ENCODE measurements around the gene LCP1.

LCP1 gene

GRCh38 chr13:46126056-46126455, 55.9 kb downstream of the LCP1 start:
- no peak for ATAC-seq

DNA sequence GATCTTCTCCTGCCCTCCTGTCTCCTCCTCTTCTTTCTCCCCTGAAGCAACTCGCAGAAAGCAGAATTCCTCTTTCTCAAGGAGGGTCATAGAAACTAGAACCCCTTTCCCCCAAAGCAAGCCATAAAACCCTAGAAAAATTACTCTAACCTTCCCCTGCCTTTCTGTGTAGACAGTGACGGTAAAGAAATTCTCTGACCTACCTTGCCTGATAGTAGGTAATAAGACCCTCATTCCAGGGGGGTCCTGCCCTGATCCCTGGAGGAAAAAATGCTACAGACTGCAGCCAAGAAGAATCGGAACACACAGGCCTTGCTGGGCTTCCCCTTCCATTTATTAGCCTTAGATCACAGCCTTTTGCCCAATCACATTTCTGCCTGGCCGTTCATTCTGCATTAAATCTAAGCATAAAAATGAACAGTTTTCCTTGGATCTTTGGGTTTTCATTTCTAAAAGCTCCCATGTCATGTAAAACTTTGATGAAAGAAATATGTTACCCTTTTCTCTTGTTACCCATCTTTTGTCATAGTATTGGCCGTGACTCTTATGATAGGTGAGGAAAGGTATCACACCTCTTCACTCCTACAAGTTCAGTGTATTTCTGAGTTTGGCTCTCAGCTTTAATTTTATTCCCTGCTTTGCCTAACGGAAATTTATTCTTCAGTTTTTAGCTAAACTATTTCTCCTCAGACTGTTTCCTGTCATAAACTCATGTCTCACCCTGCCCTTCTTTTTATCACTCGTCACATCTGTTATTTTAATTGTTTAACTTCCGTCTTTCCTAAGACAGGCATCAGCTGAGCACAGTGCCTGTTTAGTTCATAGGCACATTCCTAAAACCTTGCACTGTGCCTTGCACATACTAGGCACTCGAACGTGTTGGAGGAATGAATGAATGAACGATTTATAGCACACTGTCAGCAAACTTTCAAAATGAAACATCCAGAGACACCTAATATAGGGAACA, 56.7 kb downstream of the LCP1 start:
- no peak for ATAC-seq

DNA sequence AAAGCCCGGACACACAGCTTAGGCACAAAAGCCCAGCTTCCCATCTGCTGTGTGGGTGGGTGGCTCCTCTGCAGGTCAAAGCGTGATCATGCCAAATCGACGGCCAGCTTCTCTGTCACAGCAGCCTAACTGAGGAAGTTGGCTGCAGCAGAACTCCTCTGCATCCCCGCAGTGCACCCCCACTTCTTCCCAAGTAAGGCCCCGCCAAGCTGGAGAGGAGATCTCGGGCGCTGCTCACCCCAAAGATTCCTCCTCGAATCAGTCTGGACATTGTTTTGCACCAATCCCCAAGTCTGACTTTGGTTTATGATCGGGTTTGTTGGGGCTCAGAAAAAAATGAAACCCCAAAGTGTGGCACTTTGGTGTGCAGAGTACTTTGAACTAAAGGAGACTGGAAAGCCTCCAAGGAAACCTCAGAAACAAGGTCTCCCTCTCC, 57.4 kb downstream of the LCP1 start:
- ATAC-seq: no peak

DNA sequence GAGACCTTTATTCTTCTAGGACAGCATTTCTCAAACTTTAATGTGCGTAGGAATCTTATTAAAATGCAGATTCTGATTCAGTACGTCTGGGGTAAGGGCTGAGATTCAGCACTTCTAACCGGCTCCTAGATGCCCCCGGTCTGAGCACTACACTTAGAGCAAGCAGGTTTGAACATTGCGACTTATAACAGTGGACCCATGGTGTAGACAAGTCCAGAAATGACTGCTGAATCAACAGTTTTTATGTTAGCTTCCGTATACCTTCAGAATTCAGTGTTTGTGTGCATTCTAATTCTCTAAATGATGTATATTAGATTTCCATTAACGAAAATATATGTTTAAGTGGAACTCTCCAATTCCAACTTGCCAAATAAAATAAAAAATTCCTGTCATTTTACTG, 59.7 kb downstream of the LCP1 start:
- ATAC-seq: no peak

GRCh38 chr13:46121597-46122163, 60.3 kb downstream of the LCP1 start:
- no peak for ATAC-seq

DNA sequence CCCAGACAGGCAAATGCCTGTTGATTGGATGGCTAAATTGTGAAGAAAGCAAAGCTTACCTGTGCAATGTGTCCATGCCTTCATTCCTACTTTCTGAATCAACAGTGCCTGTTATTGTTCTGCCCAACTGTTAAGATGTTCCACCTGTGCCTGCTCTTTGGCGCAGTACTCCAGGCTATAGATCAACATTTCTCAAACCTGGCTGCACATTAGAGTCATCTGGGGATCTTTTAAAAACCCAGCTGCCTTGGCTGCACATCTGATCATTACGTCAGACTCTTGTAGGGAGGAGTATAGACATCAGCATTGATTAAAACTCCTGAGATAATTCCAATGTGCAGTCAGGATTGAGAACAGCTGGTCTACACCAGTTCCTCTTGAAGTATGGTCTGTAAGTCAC, 60.9 kb downstream of the LCP1 start:
- no peak for ATAC-seq

- ATAC-seq: no peak
These were observed 61.9 kb downstream of the LCP1 start for GRCh38 chr13:46119883-46120614.

DNA sequence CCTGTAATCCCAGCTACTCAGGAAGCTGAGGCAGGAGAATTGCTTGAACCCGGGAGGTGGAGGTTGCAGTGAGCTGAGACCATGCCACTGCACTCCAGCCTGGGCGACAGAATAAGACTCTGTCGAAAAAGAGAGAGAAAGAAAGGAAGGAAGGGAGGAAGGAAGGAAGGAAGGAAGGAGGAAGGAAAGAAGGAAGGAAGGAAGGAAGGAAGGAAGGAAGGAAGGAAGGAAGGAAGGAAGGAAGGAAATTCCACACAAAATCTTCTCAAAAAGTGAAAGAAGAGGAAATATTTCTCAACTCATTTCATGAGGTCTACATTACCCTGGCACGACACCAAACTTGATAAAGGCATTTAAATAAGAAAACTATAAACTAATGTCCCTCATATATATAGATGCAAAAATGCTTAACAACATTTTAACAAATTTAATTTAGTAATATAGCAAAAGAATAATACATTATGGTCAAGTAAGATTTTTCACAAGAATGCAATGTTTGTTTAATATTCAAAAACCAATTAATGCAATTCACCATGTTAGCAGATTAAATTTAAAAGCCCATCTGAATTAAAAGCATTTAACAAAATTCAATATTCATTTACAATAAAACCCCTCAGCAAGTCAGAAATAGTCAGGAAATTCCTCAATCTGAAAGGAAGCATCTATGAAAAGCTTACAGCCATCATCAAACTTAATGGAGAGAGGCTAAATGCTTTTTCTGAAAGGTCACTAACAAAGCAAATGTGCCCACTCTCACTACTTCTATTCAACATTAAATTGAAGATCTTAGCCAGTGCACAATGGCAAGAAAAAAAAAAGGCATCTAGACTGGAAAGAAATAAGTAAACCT, 65.1 kb downstream of the LCP1 start:
- no peak for ATAC-seq

- no peak for ATAC-seq
These were observed 67.4 kb downstream of the LCP1 start for GRCh38 chr13:46114613-46115012.

DNA sequence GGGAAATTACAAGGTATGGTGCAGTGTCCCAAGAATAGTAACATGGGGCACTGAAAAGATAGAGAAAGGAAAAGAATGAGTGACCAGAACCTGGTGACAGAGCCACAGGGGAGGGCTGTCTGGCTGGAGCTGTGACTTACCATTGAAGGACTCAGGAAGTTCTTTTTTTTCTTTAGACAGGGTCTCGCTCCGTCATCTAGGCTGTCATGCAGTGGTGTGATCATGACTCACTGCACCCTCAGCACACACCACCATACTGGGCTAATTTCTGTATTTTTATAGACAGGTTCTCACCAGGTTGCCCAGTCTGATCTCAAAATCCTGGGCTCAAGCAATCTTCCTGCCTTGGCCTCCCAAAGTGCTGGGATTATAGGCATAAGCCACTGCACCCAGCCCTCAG, 68.4 kb downstream of the LCP1 start:
- peak in 1 of 2 donors; percentile 17 for ATAC-seq

- ATAC-seq: no peak
These were observed 70.8 kb downstream of the LCP1 start for GRCh38 chr13:46111151-46111550.

- no peak for ATAC-seq
These were observed 72.5 kb downstream of the LCP1 start for GRCh38 chr13:46109451-46109850.

DNA sequence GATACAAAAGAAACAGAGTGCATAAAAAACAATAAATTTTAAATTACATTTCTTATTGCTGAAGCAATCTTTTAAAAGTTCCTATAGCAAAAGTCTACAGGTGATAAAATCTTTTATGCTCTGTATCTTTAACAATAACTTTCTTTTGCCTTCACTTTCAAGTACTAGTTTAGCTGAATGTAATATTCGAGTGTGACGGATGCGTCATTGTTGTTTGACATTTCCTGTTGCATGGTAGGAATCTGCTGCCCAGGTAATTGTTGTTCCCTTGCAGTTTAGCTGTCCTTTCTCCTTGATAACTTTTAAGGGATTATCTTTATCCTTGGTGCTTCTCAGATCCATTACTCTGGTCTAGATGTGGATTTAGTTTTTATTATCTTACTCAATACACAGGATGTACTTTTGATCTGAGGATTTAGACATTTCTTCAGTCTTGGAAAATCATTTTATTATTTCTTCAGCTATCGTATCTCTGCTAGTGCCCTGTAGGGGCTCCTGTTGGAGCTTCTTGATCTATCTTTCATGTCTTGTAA, 75.1 kb downstream of the LCP1 start:
- no peak for ATAC-seq

GRCh38 chr13:46104868-46105267, 77.1 kb downstream of the LCP1 start, which contains the start of gene CPB2:
CPB2 (minus strand) TSS chr13:46105033; CDS start chr13:46105009, 24 bp downstream.
- ATAC-seq: no peak

- no peak for ATAC-seq
These were observed 78.9 kb downstream of the LCP1 start for GRCh38 chr13:46103037-46103436.

- ATAC-seq: no peak
These were observed 79.7 kb downstream of the LCP1 start for GRCh38 chr13:46102255-46102605.

DNA sequence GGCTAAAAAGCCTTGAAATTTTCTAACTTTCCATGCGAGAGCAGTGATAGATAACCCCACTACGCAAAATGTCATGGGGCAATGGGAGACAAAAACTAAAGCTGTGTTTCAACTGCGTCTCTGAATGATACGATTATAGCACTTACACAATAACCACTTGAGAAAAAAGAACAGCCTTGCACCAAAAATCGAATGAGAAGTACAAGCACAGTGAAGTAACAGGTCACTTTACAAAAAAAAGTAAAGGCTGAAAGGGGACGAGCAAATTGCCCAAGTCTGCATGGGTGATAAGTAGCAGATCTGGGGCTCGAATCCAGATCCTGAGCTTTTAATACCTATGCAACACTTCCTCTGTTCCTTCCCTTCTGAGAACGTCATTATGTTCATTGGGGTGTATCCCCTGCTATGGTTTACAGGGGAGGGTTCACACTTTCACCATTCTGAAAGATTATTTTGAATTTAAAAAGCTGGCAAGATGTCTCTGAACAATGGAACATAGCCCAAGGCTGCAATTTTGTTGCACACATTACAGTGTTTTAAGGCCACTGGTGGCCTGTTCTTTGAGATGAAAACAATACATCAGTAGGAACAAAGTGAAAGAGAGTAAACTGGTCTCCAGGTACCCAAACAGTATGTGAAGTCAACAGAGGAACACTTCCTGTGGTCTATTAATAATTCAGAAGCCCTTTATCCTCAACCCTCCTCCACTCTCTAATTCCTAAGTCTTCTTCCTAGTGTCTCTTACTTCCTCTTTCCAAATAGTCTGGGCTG, 80.3 kb downstream of the LCP1 start:
- no peak for ATAC-seq

GRCh38 chr13:46101002-46101401, 81.0 kb downstream of the LCP1 start:
- no peak for ATAC-seq

DNA sequence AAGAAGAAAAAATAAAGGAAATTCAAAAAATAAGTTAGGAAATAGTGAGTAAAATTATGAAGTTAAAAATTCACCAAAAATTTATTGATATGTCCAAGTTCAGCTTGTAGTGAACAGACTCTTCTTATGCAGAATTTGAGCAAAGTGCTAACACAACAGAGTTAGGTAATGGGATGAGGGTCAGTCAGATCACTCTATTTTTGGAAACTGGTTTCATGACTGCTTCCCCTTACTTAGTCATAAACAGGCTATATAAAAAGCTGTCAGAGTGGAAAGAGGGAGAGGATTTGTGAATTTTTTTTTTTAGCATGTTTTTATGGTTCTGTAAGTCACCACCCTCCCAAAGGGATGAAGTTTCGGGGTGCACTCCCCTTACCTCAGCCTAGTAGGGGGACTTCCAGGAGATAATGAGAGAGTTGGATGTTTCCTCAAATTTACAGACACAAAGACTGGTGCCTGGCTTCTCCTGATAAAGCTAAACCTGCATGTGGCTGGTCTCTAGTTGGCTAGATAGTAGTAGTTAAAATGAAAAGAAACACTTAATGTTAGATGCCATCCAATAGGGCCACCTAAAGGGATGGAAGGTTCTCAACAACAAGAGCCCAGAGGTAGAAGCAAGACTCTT, 81.7 kb downstream of the LCP1 start:
- ATAC-seq: no peak

DNA sequence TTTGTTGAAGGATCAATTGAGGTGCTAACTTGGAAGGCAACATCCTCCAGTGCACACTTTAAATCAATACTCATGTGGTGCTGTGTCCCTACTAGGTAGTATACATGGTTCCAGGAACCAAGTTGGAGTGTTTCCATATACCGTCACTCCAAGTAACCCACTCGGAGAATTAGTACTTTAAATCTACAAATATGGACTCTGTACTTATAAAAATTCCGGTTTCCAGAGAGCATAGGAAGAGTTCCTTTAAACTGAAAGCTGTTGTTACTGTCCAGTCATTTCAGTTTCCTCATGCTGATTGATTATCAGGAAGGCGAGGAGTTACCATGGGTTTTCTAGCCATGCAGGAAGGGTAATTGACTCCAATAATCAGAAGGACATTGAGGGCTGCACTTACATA, 84.3 kb downstream of the LCP1 start:
- no peak for ATAC-seq

DNA sequence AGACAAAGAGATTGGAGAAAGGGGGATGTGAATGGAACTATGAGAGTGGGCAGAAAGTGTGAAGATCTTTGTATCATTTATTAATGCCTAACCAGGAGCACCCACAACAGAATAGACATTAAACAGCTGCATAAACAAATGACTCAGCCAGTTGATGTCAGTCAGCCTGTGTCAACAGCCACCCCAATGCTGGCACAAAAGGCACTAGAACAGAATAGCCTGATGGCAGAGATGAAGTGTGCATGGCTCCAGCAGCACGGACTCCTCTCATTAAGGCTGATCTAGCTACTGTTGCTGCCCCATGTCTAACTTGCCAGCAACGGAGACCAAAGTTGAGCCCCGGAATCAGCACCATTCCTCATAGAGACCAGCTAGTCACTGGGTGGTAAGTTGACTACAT, 85.0 kb downstream of the LCP1 start:
- ATAC-seq: no peak
